Measurements from ENCODE around the gene ZFAND2B.

DNA sequence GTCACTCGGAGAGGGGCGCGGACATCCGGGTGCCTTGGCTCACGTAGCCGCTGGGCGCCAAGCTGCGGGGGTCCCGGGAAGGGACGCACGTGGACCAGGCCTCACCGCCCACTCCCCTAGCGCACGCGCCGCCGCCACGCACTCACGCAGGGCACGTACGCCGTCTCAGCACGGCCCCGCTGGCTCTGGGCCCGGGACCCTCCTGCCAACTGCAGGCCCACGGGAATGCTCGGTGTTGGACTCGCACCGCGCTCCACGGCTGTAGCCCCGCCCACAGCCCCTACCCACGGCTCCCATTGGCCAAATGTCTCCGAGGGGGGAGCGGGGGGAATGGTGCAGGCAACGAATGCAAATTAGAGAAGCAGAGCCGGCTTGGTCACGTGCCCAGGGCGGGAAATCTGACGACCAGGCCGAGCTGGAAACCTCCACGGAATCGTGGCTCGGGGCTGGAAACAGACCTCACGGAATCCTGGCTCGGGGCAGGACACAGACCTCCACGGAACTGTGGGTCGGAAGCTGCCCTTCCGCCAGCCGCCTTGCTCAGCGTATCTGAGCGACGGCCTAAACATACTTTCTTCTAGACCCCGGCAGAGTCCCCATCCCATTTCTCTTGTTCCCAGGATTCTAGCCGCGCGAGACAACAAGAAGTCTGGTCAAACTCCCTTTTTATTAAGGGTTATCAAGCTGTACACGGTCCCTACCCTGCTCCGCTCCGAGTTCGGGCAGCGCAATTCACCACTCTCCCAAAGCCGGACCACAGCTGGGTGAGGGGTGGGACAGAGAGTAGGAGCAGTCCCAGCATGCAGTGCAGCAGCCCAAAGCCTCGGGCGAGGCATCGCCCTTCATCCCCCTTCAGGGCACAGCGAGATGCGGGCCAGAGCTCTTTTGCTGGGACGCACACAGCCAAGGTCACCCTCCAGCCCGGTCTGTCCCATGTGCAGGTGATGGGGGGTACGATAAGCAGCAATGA lies 12.4 kb downstream of the ZFAND2B start, which contains the start of gene ABCB6:
- TF ChIP-seq, protein P1, sequence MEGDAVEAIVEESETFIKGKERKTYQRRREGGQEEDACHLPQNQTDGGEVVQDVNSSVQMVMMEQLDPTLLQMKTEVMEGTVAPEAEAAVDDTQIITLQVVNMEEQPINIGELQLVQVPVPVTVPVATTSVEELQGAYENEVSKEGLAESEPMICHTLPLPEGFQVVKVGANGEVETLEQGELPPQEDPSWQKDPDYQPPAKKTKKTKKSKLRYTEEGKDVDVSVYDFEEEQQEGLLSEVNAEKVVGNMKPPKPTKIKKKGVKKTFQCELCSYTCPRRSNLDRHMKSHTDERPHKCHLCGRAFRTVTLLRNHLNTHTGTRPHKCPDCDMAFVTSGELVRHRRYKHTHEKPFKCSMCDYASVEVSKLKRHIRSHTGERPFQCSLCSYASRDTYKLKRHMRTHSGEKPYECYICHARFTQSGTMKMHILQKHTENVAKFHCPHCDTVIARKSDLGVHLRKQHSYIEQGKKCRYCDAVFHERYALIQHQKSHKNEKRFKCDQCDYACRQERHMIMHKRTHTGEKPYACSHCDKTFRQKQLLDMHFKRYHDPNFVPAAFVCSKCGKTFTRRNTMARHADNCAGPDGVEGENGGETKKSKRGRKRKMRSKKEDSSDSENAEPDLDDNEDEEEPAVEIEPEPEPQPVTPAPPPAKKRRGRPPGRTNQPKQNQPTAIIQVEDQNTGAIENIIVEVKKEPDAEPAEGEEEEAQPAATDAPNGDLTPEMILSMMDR (IDR thresholded peaks at IDR 0.05): no peak
- TF ChIP-seq POLR2A (IDR thresholded peaks at IDR 0.05): peak; percentile 35 to 44 (median 44)
